GM21528 (cell line): ENCODE data around the gene SHC4.
"Not testable (repeated sequence)": the region's sequence is repeated elsewhere in the genome, so short reads cannot be mapped to it uniquely, and the experiment has no call there.

Experiments
- ATAC-seq: cut with Tn5 transposase; IDR thresholded peaks from one replicate; pipeline ENCODE4 v1.9.1; 2021; ENCODE audit warnings: mild to moderate bottlenecking, moderate library complexity; ENCODE audit not compliant: unreplicated experiment, low FRiP score

Gene SHC4

DNA sequence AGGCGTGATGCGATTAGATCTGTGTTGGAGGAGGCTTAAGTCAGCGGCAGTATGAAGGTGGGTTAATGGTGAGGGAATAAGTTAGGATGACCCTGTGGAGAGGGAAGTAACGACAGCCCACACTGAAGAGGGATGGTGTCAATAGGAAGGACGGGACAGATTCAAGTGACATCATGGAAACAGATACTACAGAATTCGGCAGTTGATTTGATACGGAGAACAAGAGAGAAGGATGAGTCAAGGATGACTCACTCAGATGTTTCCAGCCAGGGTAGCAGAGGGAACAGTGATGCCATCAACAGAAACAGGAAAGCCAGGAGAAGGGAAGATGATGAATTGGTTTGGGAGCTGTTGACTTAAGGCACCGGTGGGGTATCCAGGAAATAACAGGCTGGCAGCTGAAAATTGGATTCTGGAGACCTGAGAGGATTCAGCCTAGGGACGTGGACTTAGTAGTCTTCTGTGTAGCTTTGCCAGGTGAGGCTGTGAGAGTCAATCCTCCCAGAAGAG, 38.0 kb downstream of the SHC4 start:
- ATAC-seq: no peak

DNA sequence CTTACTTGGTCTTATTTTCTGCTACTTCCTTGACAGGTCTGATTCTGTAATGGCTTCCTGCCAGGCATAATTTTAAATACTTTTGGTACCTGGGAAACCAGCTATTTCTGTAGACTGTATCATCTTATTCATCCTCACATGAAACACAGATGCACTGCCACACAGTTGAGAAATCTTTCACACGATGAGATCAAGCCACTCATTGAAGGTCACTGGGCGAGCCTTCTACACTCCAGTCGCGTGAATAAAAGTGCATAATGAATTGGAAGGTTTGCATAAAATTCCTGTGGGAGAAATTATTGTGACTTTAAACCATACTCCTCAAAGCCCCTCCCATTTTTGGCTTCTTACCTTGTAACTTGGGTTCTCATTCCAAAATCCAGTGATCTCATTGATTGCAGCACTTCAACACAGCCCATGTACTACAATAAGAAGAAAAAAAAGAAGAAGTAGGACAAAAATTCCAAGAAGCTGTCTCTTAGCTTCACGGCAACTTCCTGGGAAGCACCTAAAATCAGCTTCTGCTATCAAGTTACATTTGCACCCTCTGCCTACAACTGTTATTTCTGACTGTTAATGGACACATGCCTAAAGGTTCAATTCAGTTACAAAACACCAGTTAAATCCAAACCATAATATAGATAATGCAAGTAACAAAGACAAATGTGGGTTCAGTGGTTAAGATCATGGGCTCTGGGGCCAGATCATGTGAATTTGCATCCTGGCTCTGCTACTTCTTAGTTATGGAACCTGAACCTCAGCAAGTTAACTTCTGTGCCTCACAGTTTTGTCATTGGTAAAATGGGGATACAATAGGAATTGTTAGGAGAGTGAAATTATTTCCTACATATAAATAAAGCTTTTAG, 39.0 kb downstream of the SHC4 start:
- no peak for ATAC-seq

DNA sequence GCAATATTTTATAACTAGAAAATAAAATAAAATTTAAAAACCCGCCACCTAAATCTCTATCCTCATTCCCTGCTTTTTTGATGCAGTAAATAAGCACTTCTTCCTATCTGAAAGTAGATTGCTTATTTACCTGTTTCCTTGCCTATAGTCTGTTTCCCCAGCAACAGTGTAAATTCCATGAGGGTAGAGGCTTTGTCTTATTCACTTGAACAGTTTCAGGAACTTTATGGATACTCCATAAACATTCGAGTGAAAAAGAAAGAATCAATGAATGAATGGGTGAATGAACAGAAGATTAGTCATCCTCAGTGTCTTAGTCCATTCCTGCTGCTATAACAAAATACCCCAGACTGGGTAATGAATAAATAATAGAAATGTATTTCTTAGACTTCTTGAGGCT, 41.7 kb downstream of the SHC4 start:
- ATAC-seq: no peak

DNA sequence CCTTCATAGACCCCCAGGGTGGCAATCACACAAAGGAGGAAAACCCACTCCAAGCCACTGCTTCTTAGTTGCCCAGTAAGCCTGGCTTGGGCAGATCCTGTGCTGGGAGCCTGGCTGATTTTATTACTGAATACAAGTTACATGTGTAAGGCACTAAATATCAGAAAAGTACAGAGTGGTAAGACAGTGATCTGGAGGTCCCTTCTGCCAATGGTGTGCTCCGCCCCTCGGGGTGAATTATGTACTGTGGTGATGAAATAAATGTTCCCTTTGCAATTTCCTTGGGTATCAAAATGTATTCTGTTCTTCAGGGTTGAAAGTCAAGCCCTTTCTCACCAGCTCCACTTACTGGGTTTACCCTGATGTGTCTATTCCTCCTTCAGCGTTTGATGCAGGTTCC, 47.0 kb downstream of the SHC4 start:
- no peak for ATAC-seq

DNA sequence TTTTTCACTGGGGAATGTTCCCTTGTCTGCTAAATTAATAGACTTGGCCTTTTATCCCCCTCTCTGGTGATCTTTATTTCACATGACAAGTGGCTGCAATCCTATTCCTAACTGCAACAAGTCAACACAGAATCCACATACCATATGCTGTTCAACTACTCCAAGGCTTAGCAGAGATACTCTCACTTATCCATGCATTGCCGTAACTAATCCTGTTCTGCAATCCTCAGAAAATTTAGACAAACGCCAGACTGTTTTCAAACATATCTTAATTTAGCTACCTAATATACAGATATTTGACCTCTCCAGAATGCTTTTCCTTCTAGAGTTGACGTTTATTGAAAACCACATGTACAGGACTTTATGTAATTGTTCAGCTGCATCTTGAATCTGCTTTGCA, 47.9 kb downstream of the SHC4 start:
- ATAC-seq: no peak

DNA sequence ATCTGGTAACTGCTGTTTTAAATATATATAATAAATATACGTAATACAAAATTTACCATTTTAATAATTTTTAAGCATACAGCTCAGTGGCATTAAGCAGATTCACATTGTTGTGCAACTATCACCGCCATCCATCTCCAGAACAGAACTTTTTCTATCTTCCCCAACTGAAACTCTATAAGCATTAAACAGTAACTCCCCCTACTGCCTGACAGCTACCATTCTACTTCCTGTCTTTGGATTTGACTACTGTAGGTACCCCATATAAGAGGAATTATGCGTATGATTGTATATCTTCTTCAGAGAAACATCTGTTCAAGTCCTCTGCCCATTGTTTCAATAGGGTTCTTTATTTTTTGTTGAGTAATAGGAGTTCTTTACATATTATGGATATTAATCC, 49.0 kb downstream of the SHC4 start:
- no peak for ATAC-seq

DNA sequence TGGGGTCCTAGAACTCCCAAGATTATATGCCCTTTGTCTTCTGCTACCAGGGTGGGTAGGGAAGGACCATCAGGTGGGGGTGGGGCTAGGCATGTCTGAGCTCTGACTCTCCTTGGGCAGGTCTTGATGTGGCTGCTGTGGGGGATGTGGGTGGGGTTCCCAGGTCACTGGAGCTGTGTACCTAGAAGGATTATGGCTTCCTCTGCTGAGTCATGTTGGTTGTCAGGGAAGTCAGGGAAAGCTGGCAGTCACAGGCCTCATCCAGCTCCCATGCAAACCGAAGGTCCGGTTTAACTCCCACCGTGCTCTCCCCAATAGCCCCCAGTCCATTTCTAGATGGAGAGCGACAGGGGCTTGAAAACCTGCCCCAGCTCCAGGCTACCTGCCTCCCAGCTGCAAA, 50.6 kb downstream of the SHC4 start:
- ATAC-seq: no peak

DNA sequence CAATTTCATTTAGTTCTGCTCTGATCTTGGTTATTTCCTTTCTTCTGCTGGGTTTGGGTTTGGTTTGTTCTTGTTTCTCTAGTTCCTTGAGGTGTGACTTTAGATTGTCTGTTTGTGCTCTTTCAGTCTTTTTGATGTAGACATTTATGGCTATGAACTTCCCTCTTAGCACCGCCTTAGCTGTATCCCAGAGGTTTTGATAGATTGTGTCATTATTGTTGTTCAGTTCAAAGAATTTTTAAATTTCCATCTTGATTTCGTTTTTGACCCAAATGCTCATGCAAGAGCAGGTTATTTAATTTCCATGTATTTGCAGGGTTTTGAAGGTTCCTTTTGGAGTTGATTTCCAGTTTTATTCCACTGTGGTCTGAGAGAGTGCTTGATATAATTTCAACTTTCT, 53.2 kb downstream of the SHC4 start:
- ATAC-seq: not testable (repeated sequence)

DNA sequence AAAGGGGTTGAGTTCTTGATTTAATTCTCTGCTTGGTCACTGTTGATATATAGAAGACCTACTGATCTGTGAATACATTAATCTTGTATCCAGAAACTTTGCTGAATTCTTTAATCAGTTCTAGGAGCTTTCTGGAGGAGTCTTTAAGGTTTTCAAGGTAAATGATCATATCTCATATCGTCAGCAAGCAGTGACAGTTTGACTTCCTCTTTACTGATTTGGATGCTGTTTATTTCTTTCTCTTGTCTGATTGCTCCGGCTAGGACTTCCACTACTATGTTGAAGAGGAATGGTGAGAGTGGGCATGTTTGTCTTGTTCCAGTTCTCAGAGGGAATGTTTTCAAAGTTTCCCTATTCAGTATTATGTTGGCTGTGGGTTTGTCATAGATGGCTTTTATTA, 54.4 kb downstream of the SHC4 start:
- ATAC-seq: not testable (repeated sequence)

DNA sequence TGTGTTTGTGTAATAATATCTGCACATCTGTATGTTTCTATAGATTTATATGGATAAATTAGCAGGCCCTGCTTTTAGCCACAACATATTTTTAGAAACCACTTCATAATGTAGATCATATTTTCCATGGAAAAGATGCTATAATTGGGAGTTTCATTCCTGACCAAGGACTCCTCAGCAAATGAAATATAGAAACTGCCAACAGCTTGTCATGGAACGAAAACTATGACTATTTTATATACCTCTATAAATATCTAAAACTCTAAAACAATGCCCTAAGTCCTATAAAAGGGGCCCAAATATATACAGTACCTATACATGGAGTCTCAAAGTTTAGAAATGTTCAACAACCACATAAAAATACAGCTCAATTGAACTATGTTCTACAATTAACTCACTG, 57.9 kb downstream of the SHC4 start:
- ATAC-seq: no peak

DNA sequence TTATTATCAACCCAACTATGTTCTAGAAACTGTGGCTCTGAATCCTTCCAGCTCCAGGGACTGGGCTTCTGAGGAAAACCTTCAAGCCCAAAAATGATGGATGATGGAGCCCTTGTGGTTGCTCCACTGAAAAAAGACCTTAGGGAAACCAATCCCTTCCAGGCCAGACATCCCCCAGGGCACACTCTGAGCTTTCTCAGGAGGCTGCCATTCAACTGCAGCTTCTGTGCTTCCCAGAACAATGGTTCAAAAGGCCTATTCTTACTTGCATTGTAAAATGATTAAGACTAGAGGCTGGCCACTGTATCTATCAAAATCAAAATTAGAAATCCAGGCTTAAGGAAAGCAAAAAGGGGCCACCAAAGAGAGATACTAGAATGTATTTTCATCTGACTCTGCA, 58.5 kb downstream of the SHC4 start:
- no peak for ATAC-seq

DNA sequence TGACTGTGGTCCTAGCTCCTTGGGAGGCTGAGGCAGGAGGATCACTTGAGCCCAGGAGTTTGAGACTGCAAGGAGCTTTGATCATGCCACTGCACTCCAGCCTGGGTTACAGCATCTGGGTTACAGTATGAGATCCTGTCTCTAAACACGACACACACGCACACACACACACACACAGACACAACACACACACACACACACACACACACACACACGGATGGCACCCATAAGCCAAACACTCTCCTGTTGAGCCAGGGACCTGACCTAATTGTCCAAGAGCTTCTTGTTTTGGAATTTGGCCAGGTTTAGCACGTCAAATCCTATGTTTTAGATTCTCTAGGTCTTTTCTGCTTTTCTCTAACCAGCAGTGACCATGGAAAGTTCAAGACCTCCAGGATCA, 59.0 kb downstream of the SHC4 start:
- no peak for ATAC-seq

DNA sequence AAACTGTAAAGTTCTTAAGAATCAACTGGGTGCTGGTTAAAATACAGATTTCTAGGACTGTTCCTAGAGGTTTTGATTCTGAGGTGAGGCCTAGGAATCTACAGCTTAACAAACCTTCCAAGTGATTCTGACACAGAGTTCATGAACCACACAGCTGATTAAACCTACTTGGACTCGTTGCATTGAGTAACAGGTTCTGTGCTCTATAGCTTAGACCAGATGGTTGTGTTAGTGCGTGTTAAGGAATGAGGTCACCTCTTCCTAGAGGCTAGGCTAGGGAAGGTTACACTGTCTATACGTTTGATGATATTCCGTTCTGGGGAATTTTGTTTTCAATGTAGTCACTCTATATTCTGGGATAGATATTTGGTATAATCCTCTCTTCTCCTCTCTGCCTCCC, 63.9 kb downstream of the SHC4 start:
- no peak for ATAC-seq

DNA sequence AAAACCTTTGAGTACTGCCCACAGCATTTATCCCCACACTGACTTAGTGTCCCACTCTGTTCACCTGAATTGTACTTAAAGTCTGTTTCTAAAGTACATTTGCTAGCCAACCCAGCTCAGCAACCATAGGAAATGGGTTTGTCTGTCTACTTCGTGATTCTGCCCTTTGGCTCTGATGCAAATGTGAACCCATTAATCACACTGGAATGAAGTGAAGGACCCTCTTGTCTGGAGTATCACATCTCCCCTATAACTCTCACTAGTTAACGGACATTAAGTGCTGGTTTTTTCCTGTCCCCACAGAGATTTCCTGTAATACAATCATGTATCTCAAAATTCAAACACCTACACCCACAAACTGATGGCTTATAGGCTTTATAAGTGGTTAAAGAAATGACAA, 65.3 kb downstream of the SHC4 start:
- no peak for ATAC-seq

DNA sequence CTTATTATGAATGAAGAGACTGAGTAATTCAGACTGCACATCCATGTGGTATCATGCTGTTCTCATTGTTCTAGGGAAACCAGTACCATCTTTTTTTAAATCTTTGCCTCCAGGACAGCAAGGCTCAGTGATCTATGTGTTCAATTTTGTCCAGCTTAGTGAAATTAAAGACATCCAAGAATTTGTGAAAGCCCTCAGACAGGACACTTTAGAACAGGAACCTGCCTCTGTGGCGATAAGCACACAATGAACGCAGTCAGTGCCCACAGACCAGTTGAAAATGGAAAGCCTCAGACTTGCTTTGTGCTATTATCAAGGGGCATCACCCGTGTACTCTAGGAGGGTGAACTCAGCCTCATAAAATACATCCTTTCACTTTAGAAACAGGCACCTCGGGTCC, 65.7 kb downstream of the SHC4 start:
- no peak for ATAC-seq

DNA sequence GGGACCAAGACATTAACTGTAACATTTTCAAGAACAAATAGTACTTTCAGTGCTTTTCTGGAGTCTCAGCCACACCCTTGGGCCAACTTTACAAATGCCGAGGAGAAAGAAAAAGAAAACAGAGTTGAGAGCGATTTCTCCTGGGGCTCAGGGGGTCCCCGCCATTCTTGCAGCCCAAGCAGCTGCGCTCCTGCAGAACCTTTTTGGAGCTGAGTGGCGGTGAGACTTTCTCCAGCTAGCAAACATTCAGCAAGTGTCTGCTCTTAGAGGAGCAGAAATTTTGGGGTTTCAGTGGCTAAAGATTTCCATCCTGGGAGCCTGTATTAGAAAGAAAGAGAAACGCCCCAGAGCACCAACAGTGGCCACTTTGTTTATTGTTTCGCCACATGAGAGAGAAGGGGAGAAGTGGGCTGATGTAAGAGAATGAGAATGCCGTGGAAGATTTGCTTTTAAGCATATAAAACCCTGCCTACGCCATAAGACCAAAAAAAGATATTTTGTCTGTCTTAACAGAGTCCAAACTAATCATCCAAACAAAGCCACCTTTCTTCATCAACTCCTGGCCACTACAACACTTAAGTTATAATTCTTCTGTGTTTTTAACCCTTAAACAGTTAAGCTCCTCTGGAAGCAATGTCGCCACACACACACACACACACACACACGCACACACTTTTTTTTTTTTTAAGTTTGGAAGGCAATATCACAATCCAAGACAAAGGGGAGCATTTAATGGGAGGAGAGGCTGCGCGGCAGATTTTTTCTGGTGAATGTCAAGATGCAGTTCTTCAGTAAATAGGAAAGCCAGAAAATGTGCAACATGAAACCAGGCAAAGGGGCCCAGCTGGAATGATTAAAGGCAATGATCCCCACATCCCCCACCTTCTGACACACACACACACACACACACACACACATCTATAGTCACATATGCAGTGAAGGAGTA, 66.6 kb downstream of the SHC4 start:
- no peak for ATAC-seq

DNA sequence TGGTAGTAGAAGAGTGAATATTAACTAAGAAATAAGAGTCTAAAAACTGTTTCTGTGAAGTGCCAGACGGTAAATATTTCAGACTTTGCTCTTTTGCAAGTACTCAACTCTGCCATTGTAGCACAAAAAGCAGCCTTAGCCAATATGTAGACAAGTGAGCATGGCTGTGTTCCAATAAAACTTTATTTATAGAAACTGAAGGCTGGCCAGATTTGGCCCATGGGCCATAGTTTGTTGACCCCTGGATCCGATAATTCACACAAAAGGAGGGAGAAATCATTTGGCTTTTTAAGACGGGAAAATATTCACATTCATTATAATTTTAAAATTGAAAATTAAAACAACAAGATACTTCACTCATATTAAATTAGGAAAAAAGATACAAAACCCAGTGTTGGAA, 70.4 kb downstream of the SHC4 start:
- no peak for ATAC-seq

DNA sequence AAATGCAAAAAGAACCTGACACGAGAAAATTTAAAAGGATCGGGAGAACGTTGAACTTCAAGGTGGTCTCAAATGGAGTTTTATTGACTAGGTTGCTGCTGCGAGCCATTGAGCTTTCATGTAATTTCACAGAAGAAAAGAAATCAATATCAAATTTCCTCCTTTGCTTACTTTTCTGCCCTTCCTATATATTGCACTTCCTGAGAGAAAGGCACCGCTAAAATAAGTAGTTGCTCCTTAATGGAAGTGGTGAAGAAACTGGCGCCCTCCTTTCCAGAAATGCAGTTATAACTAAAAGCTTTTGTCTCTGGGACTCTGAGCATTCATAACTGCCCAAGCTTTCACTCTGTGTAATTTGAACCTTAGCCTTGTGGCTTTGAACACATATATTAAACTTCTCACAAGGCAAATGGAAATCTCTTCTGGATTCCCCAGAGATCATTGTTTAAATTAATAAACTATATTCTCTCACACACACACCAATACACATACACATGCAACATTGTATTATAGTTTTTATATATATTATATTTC, 72.4 kb downstream of the SHC4 start:
- no peak for ATAC-seq

DNA sequence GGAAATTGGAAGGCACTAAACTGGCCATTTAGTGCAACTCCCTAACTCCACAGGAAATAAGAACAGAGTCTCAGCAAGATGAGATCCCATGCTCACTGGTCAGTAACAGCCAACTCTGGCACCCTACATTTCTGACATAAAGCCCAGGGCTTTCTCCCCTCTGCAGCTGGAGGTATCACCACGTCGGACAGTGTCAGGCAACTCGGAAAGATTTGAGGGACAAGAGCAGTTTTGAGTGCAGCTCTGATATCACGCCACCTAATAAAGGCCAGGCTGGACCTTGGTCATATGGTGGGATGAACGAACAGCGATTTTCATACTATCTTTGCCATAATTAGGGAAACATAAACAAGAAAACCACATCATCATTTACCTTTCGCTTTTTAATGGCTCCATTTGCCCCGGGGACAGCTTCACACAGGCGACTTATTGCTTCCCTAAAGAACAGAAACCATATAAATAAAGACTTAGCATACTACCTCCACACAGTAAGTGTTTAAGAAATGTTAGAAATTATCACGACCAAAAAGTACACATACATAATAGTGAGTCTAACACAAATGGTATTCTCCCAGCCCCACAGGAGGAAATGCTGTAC, 73.2 kb downstream of the SHC4 start:
- no peak for ATAC-seq

DNA sequence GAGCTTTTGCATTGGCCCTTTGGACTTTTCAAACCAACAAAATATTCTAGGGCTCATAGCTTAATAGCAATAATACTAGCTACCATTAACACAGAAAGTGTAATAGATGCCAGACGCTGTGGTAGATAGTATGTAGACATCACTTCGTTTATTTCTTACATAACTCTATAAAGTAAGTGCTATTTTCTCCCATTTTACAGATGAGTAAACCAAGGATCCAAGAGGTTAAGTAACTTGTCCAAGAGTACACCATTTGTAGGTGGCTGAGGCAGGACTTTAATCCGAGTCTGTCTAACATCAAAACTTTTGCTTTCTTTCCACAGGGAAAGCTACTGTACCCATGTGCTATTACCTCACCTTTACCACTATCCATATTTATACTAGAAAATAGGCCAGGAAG, 73.8 kb downstream of the SHC4 start:
- ATAC-seq: no peak

DNA sequence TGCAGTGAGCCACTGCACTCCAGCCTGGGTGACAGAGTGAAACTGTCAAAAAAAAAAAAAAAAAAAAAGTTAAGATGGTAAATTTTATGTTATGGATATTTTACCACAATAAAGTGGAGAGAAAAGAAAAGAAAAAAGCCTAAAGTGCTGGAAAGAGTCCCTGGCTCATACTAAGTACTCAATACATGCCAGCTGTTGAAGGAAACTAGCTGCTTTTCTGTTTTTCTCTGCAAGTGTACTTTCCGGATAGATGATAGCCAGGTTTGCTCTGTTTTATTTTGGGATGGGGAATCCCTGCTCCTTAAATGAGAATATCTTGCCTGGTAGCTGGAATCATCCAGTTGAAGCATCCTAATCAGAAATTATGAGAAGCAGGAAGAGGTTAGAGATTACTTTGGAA, 74.9 kb downstream of the SHC4 start:
- ATAC-seq: no peak
